Measurements from ENCODE around the gene ENDOV.
A peak's percentile ranks its signal among the peaks of the same experiment; 100 is the strongest.

The ENDOV gene

GRCh38 chr17:80426671-80427326 lies 11.8 kb downstream of the ENDOV start:
- H4K91ac ChIP-seq (ENCODE audit: low read depth, low read length) = no peak overlapping the region
- no peak overlapping the region for H3K23ac ChIP-seq (ENCODE audit: low read length)
- no peak overlapping the region for H3K4me2 ChIP-seq (ENCODE audit: low read length)
- no peak overlapping the region for H2BK120ac ChIP-seq (ENCODE audit: insufficient read depth, low read length, poor library complexity)
- H3K27me3 ChIP-seq (ENCODE audit: insufficient read depth, low read length) = no peaks in the 10 kb centered on the region
- no peak overlapping the region for H2BK12ac ChIP-seq (ENCODE audit: low read length)
- no peak overlapping the region for H3K27ac ChIP-seq (ENCODE audit: low read depth, low read length)
- H3K4me3 ChIP-seq (ENCODE audit: low read depth, low read length) = no peak overlapping the region
- WGBS (ENCODE audit: extremely low coverage, insufficient coverage, insufficient read length) = no CpG with 5 or more reads among the region's 24 CpGs
- peaks cover 2 to 3% of the 10 kb centered on the region in 2 experiments for H3K4me1 ChIP-seq (ENCODE audit: control insufficient read depth in 1 of 2, insufficient read depth in 2 of 2, low read length in 2 of 2)
- H2AFZ ChIP-seq (ENCODE audit: insufficient read depth, low read length, poor library complexity) = no peak overlapping the region
- no peak overlapping the region for H3K9ac ChIP-seq (ENCODE audit: low read length)
- no peak overlapping the region for H3K18ac ChIP-seq (ENCODE audit: low read length)
- H4K12ac ChIP-seq (ENCODE audit: low read depth, low read length) = no peak overlapping the region
- peak; percentile 72 to 84 for DNase-seq
- no peak overlapping the region for H2BK5ac ChIP-seq (ENCODE audit: low read depth, low read length, poor library complexity)
- no peak overlapping the region for H4K8ac ChIP-seq (ENCODE audit: low read depth, low read length)
- no peaks in the 10 kb centered on the region for H3K79me1 ChIP-seq (ENCODE audit: low read length)
- H3K9me3 ChIP-seq (ENCODE audit: insufficient read depth, low read depth, low read length) = no peaks in the 10 kb centered on the region
- no peak overlapping the region for H2AK5ac ChIP-seq (ENCODE audit: low read length)
- no peaks in the 10 kb centered on the region for H3K79me2 ChIP-seq (ENCODE audit: control insufficient read depth, insufficient read depth, low read length, poor library complexity)
- H3K36me3 ChIP-seq (ENCODE audit: control insufficient read depth in 1 of 2, insufficient read depth in 2 of 2, low read length in 2 of 2) = peaks cover 0 to 4% of the 10 kb centered on the region in 2 experiments
- H3K14ac ChIP-seq (ENCODE audit: low read length) = no peak overlapping the region
- H3K4ac ChIP-seq (ENCODE audit: low read depth, low read length) = no peak overlapping the region

GRCh38 chr17:80427366-80428282 lies 12.7 kb downstream of the ENDOV start:
- Histone ChIP-seq H3K9me3 (ENCODE audit: insufficient read depth, low read depth, low read length) (no peaks in the 10 kb centered on the region), H4K8ac (ENCODE audit: low read depth, low read length) (no peak overlapping the region), H2AFZ (ENCODE audit: insufficient read depth, low read length, poor library complexity) (no peak overlapping the region), H3K4me3 (ENCODE audit: low read depth, low read length) (no peak overlapping the region), H2BK12ac (ENCODE audit: low read length) (no peak overlapping the region), H3K23ac (ENCODE audit: low read length) (no peak overlapping the region), H3K27ac (ENCODE audit: low read depth, low read length) (no peak overlapping the region), H2BK5ac (ENCODE audit: low read depth, low read length, poor library complexity) (no peak overlapping the region), H3K4ac (ENCODE audit: low read depth, low read length) (no peak overlapping the region), H4K91ac (ENCODE audit: low read depth, low read length) (no peak overlapping the region), H3K27me3 (ENCODE audit: insufficient read depth, low read length) (no peaks in the 10 kb centered on the region), H3K4me2 (ENCODE audit: low read length) (no peak overlapping the region), H3K14ac (ENCODE audit: low read length) (no peak overlapping the region), H3K79me2 (ENCODE audit: control insufficient read depth, insufficient read depth, low read length, poor library complexity) (no peaks in the 10 kb centered on the region), H3K9ac (ENCODE audit: low read length) (no peak overlapping the region), H3K79me1 (ENCODE audit: low read length) (no peaks in the 10 kb centered on the region), H3K36me3 (ENCODE audit: control insufficient read depth in 1 of 2, insufficient read depth in 2 of 2, low read length in 2 of 2) (peaks cover 0 to 4% of the 10 kb centered on the region in 2 experiments), H2BK120ac (ENCODE audit: insufficient read depth, low read length, poor library complexity) (no peak overlapping the region), H2AK5ac (ENCODE audit: low read length) (no peak overlapping the region), H3K4me1 (ENCODE audit: control insufficient read depth in 1 of 2, insufficient read depth in 2 of 2, low read length in 2 of 2) (peaks cover 2 to 3% of the 10 kb centered on the region in 2 experiments), H3K18ac (ENCODE audit: low read length) (no peak overlapping the region), H4K12ac (ENCODE audit: low read depth, low read length) (no peak overlapping the region)
- no peak for DNase-seq
- no CpG with 5 or more reads among the region's 27 CpGs for WGBS (ENCODE audit: extremely low coverage, insufficient coverage, insufficient read length)

- Histone ChIP-seq H3K14ac (ENCODE audit: low read length) (no peak overlapping the region), H3K79me1 (ENCODE audit: low read length) (no peaks in the 10 kb centered on the region), H2BK5ac (ENCODE audit: low read depth, low read length, poor library complexity) (no peak overlapping the region), H4K8ac (ENCODE audit: low read depth, low read length) (no peak overlapping the region), H3K9ac (ENCODE audit: low read length) (no peak overlapping the region), H3K79me2 (ENCODE audit: control insufficient read depth, insufficient read depth, low read length, poor library complexity) (no peaks in the 10 kb centered on the region), H3K4me3 (ENCODE audit: low read depth, low read length) (no peak overlapping the region), H2BK12ac (ENCODE audit: low read length) (no peak overlapping the region), H3K27ac (ENCODE audit: low read depth, low read length) (no peak overlapping the region), H3K18ac (ENCODE audit: low read length) (no peak overlapping the region), H3K23ac (ENCODE audit: low read length) (no peak overlapping the region), H2BK120ac (ENCODE audit: insufficient read depth, low read length, poor library complexity) (no peak overlapping the region), H2AFZ (ENCODE audit: insufficient read depth, low read length, poor library complexity) (no peak overlapping the region), H3K4me2 (ENCODE audit: low read length) (no peak overlapping the region), H3K4ac (ENCODE audit: low read depth, low read length) (no peak overlapping the region), H3K27me3 (ENCODE audit: insufficient read depth, low read length) (no peaks in the 10 kb centered on the region), H3K36me3 (ENCODE audit: control insufficient read depth in 1 of 2, insufficient read depth in 2 of 2, low read length in 2 of 2) (peaks cover 0 to 4% of the 10 kb centered on the region in 2 experiments), H2AK5ac (ENCODE audit: low read length) (no peak overlapping the region), H3K9me3 (ENCODE audit: insufficient read depth, low read depth, low read length) (no peaks in the 10 kb centered on the region), H4K12ac (ENCODE audit: low read depth, low read length) (no peak overlapping the region), H4K91ac (ENCODE audit: low read depth, low read length) (no peak overlapping the region), H3K4me1 (ENCODE audit: control insufficient read depth in 1 of 2, insufficient read depth in 2 of 2, low read length in 2 of 2) (peaks cover 2 to 3% of the 10 kb centered on the region in 2 experiments)
- no peak for DNase-seq
- WGBS (ENCODE audit: extremely low coverage, insufficient coverage, insufficient read length) = no CpG with 5 or more reads among the region's 12 CpGs
Measured at GRCh38 chr17:80428363-80428762, 13.4 kb downstream of the ENDOV start.

- Histone ChIP-seq H4K91ac (ENCODE audit: low read depth, low read length) (no peak overlapping the region), H3K27me3 (ENCODE audit: insufficient read depth, low read length) (no peaks in the 10 kb centered on the region), H4K12ac (ENCODE audit: low read depth, low read length) (no peak overlapping the region), H3K36me3 (ENCODE audit: control insufficient read depth in 1 of 2, insufficient read depth in 2 of 2, low read length in 2 of 2) (peaks cover 0 to 4% of the 10 kb centered on the region in 2 experiments), H3K4me2 (ENCODE audit: low read length) (no peak overlapping the region), H3K9me3 (ENCODE audit: insufficient read depth, low read depth, low read length) (no peaks in the 10 kb centered on the region), H3K4me3 (ENCODE audit: low read depth, low read length) (no peak overlapping the region), H4K8ac (ENCODE audit: low read depth, low read length) (no peak overlapping the region), H3K4me1 (ENCODE audit: control insufficient read depth in 1 of 2, insufficient read depth in 2 of 2, low read length in 2 of 2) (peaks cover 2 to 3% of the 10 kb centered on the region in 2 experiments), H3K14ac (ENCODE audit: low read length) (no peak overlapping the region), H2AK5ac (ENCODE audit: low read length) (no peak overlapping the region), H2AFZ (ENCODE audit: insufficient read depth, low read length, poor library complexity) (no peak overlapping the region), H3K79me2 (ENCODE audit: control insufficient read depth, insufficient read depth, low read length, poor library complexity) (no peaks in the 10 kb centered on the region), H3K4ac (ENCODE audit: low read depth, low read length) (no peak overlapping the region), H3K18ac (ENCODE audit: low read length) (no peak overlapping the region), H3K79me1 (ENCODE audit: low read length) (no peaks in the 10 kb centered on the region), H3K27ac (ENCODE audit: low read depth, low read length) (no peak overlapping the region), H3K9ac (ENCODE audit: low read length) (no peak overlapping the region), H2BK120ac (ENCODE audit: insufficient read depth, low read length, poor library complexity) (no peak overlapping the region), H3K23ac (ENCODE audit: low read length) (no peak overlapping the region), H2BK12ac (ENCODE audit: low read length) (no peak overlapping the region), H2BK5ac (ENCODE audit: low read depth, low read length, poor library complexity) (no peak overlapping the region)
- no peak for DNase-seq
- WGBS (ENCODE audit: extremely low coverage, insufficient coverage, insufficient read length) = no CpG with 5 or more reads among the region's 11 CpGs
Measured at GRCh38 chr17:80428796-80429195, 13.8 kb downstream of the ENDOV start.

Measured in trophoblast cell (in vitro differentiated cells and primary cell).